NB4 (cell line): ENCODE data around the gene KDM4B.

Experiments used
- MAX ChIP-seq: IDR thresholded peaks from 2 replicates; pipeline ENCODE4 v1.6.1; 2011; ENCODE audit warnings: low read depth, low read length
- POLR2A ChIP-seq: IDR thresholded peaks from 2 replicates; pipeline ENCODE4 v1.6.1; 2011; ENCODE audit warnings: mild to moderate bottlenecking; ENCODE audit not compliant: insufficient read length; ENCODE audit errors: extremely low read depth
- TF ChIP-seq, protein P1 (sequence below): IDR thresholded peaks from one replicate; pipeline ENCODE4 v1.5.1; 2012; ENCODE audit warnings: low read depth, low read length

- TF ChIP-seq MAX: no peak
- TF ChIP-seq, protein P1, sequence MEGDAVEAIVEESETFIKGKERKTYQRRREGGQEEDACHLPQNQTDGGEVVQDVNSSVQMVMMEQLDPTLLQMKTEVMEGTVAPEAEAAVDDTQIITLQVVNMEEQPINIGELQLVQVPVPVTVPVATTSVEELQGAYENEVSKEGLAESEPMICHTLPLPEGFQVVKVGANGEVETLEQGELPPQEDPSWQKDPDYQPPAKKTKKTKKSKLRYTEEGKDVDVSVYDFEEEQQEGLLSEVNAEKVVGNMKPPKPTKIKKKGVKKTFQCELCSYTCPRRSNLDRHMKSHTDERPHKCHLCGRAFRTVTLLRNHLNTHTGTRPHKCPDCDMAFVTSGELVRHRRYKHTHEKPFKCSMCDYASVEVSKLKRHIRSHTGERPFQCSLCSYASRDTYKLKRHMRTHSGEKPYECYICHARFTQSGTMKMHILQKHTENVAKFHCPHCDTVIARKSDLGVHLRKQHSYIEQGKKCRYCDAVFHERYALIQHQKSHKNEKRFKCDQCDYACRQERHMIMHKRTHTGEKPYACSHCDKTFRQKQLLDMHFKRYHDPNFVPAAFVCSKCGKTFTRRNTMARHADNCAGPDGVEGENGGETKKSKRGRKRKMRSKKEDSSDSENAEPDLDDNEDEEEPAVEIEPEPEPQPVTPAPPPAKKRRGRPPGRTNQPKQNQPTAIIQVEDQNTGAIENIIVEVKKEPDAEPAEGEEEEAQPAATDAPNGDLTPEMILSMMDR: no peak
- no peak for TF ChIP-seq POLR2A
Measured at GRCh38 chr19:5035793-5036697, 67.1 kb downstream of the KDM4B start.
